Fibroblast of pulmonary artery (primary cell): Measurements from ENCODE around the gene MINDY4.

Source experiments
- DNase-seq: peaks from one replicate; pipeline ENCODE4 v3.0.0-alpha.2; 2010; ENCODE audit warnings: low read depth
- H3K4me3 ChIP-seq: replicated peaks from 2 replicates; pipeline ENCODE4 v1.5.1; 2011; ENCODE audit warnings: low read depth, mild to moderate bottlenecking, control low read depth, low read length, moderate library complexity
- CTCF ChIP-seq: IDR thresholded peaks from 2 replicates; pipeline ENCODE4 v1.5.1; 2011; ENCODE audit warnings: mild to moderate bottlenecking, control low read depth, low read length, inconsistent platforms; ENCODE audit errors: missing control alignments

The MINDY4 gene

GRCh38 chr7:30862995-30863705 is 91.9 kb downstream of the MINDY4 start:
- H3K4me3 ChIP-seq, result no peak overlapping the region
- DNase-seq, result no peak
- TF ChIP-seq CTCF, result no peak

DNA sequence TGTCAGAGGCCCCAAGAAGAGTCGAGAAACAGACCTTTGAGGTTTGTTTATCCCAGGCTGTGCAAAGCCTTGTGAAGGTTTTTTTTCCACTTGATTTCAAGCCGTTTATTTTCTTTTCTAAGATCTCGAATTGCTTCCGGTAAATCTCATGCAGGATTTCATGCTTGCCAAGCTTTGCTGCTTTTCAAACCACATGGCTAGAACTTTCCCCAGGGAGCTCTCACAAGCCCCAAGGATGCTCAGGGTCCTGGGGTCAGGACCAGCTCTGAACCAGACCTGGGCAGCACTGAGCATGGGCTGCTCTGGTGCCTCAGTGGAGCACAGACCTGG is 92.5 kb downstream of the MINDY4 start:
- no peak overlapping the region for H3K4me3 ChIP-seq
- TF ChIP-seq CTCF, result no peak
- peak; percentile 37 for DNase-seq

GRCh38 chr7:30864101-30864500 is 92.9 kb downstream of the MINDY4 start:
- no peak overlapping the region for H3K4me3 ChIP-seq
- no peak for DNase-seq
- no peak for TF ChIP-seq CTCF

- DNase-seq, result no peak
- no peak overlapping the region for H3K4me3 ChIP-seq
- no peak for TF ChIP-seq CTCF
Measured at GRCh38 chr7:30865076-30865475, 93.9 kb downstream of the MINDY4 start.

- no peak for DNase-seq
- no peak for TF ChIP-seq CTCF
- H3K4me3 ChIP-seq, result no peak overlapping the region
Measured at GRCh38 chr7:30865821-30866220, 94.6 kb downstream of the MINDY4 start.

- no peak overlapping the region for H3K4me3 ChIP-seq
- no peak for DNase-seq
- TF ChIP-seq CTCF, result no peak
Measured at GRCh38 chr7:30866939-30867338, 95.7 kb downstream of the MINDY4 start.

- H3K4me3 ChIP-seq, result no peak overlapping the region
- DNase-seq, result no peak
- no peak for TF ChIP-seq CTCF
Measured at GRCh38 chr7:30867483-30867882, 96.3 kb downstream of the MINDY4 start.
